Effector memory CD8-positive, alpha-beta T cell (primary cell): Measurements from ENCODE around the gene DRC1.

Experiments
- ATAC-seq: fragments of 150-1000 bp; cut with Tn5 transposase; replicated peaks from 2 replicates; pipeline ENCODE4 v1.10.0; 2021; ENCODE audit warnings: mild to moderate bottlenecking, moderate library complexity
- DNase-seq, 3 experiments: peaks; one replicate each; pipeline ENCODE4 v3.0.0; 2021
- H3K27ac Mint-ChIP-seq, 2 donors: one replicate each; pipeline ENCODE4 v1.8.0; 2022; ENCODE audit warnings: mild to moderate bottlenecking in 2 of 2, mixed read lengths in 2 of 2, moderate library complexity in 2 of 2
- H3K27me3 Mint-ChIP-seq, 2 donors: one replicate each; pipeline ENCODE4 v1.8.0; 2022; ENCODE audit warnings: mixed read lengths in 2 of 2
- H3K36me3 Mint-ChIP-seq: one replicate; pipeline ENCODE4 v1.8.0; 2022; ENCODE audit warnings: mild to moderate bottlenecking, moderate library complexity, mixed read lengths; ENCODE audit not compliant: insufficient read depth
- H3K4me1 Mint-ChIP-seq, 2 donors: one replicate each; pipeline ENCODE4 v1.8.0; 2022; ENCODE audit warnings: low read depth in 2 of 2, mixed read lengths in 2 of 2
- H3K4me3 Mint-ChIP-seq, 2 donors: one replicate each; pipeline ENCODE4 v1.8.0; 2022; ENCODE audit warnings: mild to moderate bottlenecking in 2 of 2, mixed read lengths in 2 of 2, moderate library complexity in 2 of 2
- H3K9me3 Mint-ChIP-seq, 2 donors: one replicate each; pipeline ENCODE4 v1.8.0; 2022; ENCODE audit warnings: mixed read lengths in 2 of 2

DRC1 gene

GRCh38 chr2:26455670-26456439, 54.1 kb downstream of the DRC1 start:
- no peak overlapping the region for H3K4me3 Mint-ChIP-seq
- H3K27me3 Mint-ChIP-seq: peaks cover 14 to 23% of the 10 kb centered on the region in 2 donors
- no peaks in the 10 kb centered on the region for H3K36me3 Mint-ChIP-seq
- no peaks in the 10 kb centered on the region for H3K4me1 Mint-ChIP-seq
- H3K27ac Mint-ChIP-seq: no peak overlapping the region
- ATAC-seq: no peak
- no peaks in the 10 kb centered on the region for H3K9me3 Mint-ChIP-seq
- DNase-seq: no peak

DNA sequence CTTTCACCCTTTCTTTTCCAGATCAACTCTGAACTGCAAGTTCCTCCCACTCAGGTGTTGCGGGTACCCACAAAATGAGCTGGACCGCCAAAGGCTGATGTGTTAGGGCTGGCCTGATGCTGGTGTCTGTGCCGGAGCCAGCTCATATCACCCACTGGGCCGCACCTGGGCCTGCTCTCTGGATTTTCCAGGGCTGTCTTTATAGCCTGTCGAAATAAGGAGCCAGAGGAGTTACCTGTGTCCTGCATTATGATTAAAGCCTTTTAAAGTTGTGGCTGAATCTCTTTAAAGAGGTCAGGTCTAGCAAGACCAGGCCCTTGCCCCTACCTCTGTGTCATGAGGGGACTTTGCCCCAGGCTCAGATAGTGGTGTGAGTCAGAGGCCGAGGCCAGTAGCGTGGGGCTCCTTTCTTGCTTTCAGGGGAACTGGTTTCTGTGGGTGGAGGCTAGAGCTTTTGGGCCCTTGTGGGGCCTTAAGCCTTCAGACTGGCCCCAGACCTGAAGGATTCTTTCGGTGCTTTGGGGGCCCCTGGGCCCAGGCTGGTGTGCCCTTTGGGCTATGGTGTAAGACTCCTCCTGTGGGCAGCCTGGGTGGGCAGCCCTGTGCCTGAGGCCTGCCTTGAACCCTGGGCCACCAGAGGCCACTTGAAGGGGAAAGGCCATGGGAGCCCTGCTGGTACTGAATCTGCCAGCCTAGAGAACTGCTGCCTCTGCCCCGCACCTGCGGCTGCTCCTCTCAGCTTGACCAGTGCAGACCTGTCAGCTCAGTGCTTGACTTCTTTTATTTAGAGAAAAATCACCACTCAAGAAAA, 54.9 kb downstream of the DRC1 start:
- no peaks in the 10 kb centered on the region for H3K9me3 Mint-ChIP-seq
- no peak overlapping the region for H3K4me3 Mint-ChIP-seq
- DNase-seq: no peak
- no peaks in the 10 kb centered on the region for H3K36me3 Mint-ChIP-seq
- no peak overlapping the region for H3K27ac Mint-ChIP-seq
- ATAC-seq: no peak
- no peaks in the 10 kb centered on the region for H3K4me1 Mint-ChIP-seq
- H3K27me3 Mint-ChIP-seq: peaks cover 14 to 18% of the 10 kb centered on the region in 2 donors

- H3K4me1 Mint-ChIP-seq: no peaks in the 10 kb centered on the region
- H3K27ac Mint-ChIP-seq: no peak overlapping the region
- no peak overlapping the region for H3K4me3 Mint-ChIP-seq
- DNase-seq (no peak), ATAC-seq (no peak)
- no peaks in the 10 kb centered on the region for H3K36me3 Mint-ChIP-seq
- H3K9me3 Mint-ChIP-seq: no peaks in the 10 kb centered on the region
- peaks cover 14 to 18% of the 10 kb centered on the region in 2 donors for H3K27me3 Mint-ChIP-seq
Measured at GRCh38 chr2:26457251-26457666, 55.5 kb downstream of the DRC1 start.

GRCh38 chr2:26457695-26458364, 56.1 kb downstream of the DRC1 start:
- no peak for ATAC-seq
- Mint-ChIP-seq H3K27me3 (peaks cover 14 to 18% of the 10 kb centered on the region in 2 donors), H3K36me3 (no peaks in the 10 kb centered on the region), H3K4me3 (no peak overlapping the region), H3K27ac (no peak overlapping the region), H3K4me1 (no peaks in the 10 kb centered on the region), H3K9me3 (no peaks in the 10 kb centered on the region)
- DNase-seq: no peak

DNA sequence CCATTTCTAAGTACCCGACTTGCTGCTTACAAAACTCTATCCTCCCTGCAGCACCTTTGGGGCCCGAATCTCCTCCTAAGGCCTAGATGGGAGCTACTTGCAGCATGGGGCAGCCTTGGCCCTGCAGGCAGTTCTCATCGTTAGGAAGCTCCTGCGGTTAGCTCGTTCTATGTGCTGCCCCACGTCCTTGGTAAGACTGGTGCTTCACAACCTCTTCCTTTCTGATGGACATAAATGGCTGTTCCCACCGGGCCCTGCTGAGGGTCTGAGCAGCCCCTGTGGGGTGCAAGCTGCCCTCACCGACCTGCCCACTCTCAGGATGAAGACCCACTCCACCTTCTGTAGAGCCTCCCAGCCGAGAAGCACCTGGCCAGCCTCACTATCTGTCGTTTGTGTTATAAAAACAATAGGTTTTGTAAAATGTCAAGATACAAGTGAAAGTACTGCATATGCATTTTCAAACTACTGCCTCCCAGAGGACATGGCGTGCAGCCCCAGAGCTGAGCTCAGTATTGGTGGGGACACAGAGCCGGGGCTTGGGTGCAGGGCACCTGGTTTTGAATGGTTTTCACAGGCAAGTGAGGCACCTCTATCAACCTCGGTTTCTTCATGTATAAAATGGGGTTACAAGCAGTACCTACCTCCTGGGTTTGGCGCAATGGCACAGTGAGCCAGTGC, 56.8 kb downstream of the DRC1 start:
- Mint-ChIP-seq H3K4me3 (no peak overlapping the region), H3K27me3 (peaks cover 12% of the 10 kb centered on the region in 2 donors), H3K9me3 (no peaks in the 10 kb centered on the region), H3K4me1 (no peaks in the 10 kb centered on the region), H3K27ac (no peak overlapping the region), H3K36me3 (no peaks in the 10 kb centered on the region)
- ATAC-seq (no peak), DNase-seq (no peak)

DNA sequence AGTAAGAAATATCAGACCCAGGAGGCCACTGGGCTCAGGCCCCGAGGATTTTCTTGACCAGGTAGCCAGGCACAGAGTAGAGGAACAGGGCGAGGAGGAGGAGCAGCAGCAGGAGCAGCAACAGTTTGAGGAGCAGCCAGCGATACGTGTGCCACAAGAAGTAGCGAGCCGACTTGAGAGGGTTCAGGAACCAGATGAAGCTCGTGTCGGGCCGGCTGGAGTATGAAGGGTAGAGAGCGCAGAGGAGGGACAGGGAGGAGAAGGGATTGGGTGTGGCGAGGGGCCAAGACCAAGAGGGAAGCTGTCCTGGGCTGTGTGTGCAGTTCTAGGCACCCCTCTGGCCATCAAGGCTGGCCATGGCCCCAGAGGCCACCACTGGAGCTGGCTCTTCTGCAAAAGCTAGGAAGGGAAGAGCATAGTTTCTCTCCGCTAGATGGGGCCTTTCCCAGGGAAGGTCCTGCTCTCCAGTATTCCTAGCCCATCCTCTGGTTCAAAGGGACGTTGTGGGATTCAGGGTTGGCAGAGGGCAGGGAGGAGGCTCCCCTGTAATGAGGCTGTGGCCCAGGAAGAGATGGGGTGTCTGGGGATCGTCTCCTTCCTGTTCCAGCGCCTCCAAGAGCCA, 58.4 kb downstream of the DRC1 start:
- H3K4me3 Mint-ChIP-seq: no peak overlapping the region
- H3K4me1 Mint-ChIP-seq: no peaks in the 10 kb centered on the region
- H3K9me3 Mint-ChIP-seq: no peaks in the 10 kb centered on the region
- no peaks in the 10 kb centered on the region for H3K36me3 Mint-ChIP-seq
- no peak for ATAC-seq
- H3K27ac Mint-ChIP-seq: no peak overlapping the region
- DNase-seq: no peak
- no peaks in the 10 kb centered on the region for H3K27me3 Mint-ChIP-seq

DNA sequence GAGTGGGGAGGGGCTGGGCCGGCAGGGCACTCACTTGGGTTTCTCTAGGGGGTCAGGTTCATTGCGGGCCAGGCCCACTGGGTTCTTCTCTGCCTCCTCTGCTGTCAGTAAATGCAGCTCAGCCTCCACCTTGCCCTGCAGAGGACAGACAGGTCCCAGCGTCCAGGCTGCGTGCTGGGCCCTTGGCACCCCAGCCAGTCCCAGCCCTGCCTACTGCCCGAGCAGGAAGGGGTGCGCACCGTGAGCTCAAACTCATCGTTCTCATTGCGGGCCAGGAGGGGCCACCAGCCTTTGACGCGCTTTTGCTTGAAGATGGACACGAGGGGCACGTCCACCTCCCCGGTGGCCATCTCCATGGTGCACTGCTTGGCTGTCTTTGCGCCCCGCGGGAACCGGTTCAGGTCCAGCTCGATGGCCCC, 58.9 kb downstream of the DRC1 start:
- Mint-ChIP-seq H3K36me3 (no peaks in the 10 kb centered on the region), H3K4me3 (no peak overlapping the region), H3K27me3 (no peaks in the 10 kb centered on the region), H3K27ac (no peak overlapping the region), H3K4me1 (no peaks in the 10 kb centered on the region), H3K9me3 (no peaks in the 10 kb centered on the region)
- no peak for ATAC-seq
- no peak for DNase-seq

- no peak for ATAC-seq
- no peak overlapping the region for H3K27ac Mint-ChIP-seq
Measured at GRCh38 chr2:26461601-26462023, 59.9 kb downstream of the DRC1 start.

GRCh38 chr2:26462100-26462499, 60.4 kb downstream of the DRC1 start:
- no peak for DNase-seq
- no peak for ATAC-seq
- Mint-ChIP-seq H3K9me3 (no peaks in the 10 kb centered on the region), H3K4me3 (no peak overlapping the region), H3K4me1 (no peaks in the 10 kb centered on the region), H3K27me3 (no peaks in the 10 kb centered on the region), H3K27ac (no peak overlapping the region), H3K36me3 (no peaks in the 10 kb centered on the region)

More at GRCh38 chr2:26461601-26462023, 59.9 kb downstream of the DRC1 start:
- Mint-ChIP-seq H3K36me3 (no peaks in the 10 kb centered on the region), H3K9me3 (no peaks in the 10 kb centered on the region), H3K4me1 (no peaks in the 10 kb centered on the region), H3K27me3 (no peaks in the 10 kb centered on the region), H3K4me3 (no peak overlapping the region)
- no peak for DNase-seq

GRCh38 chr2:26462511-26463243, 61.0 kb downstream of the DRC1 start:
- Mint-ChIP-seq H3K27ac (no peak overlapping the region), H3K4me3 (no peak overlapping the region)
- DNase-seq: no peak

GRCh38 chr2:26463244-26464192, 61.8 kb downstream of the DRC1 start:
- Mint-ChIP-seq H3K27me3 (no peaks in the 10 kb centered on the region), H3K36me3 (no peaks in the 10 kb centered on the region), H3K9me3 (no peaks in the 10 kb centered on the region), H3K4me1 (no peaks in the 10 kb centered on the region), H3K27ac (no peak overlapping the region), H3K4me3 (no peak overlapping the region)
- ATAC-seq: no peak
- DNase-seq: no peak

More at GRCh38 chr2:26462511-26463243, 61.0 kb downstream of the DRC1 start:
- H3K9me3 Mint-ChIP-seq: no peaks in the 10 kb centered on the region
- H3K4me1 Mint-ChIP-seq: no peaks in the 10 kb centered on the region
- no peak for ATAC-seq
- no peaks in the 10 kb centered on the region for H3K27me3 Mint-ChIP-seq
- H3K36me3 Mint-ChIP-seq: no peaks in the 10 kb centered on the region
